ENCODE data around the gene SELPLG. TPM values are rescaled to one million over a fixed set of nuclear protein-coding genes. Genes with fewer than 3 reads are reported as not detected.
A peak's percentile ranks its signal among the peaks of the same experiment; 100 is the strongest.

SELPLG gene
- total RNA-seq, 1 donor from 2014 or later = 0.51 TPM

- no peak for DNase-seq (ENCODE audit: low read depth, low spot score)
- H3K36me3 Mint-ChIP-seq (ENCODE audit: low read depth) = peaks cover 12% of the 10 kb centered on the region
- H3K27ac Mint-ChIP-seq (ENCODE audit: unreplicated experiment) = peak overlapping the region; percentile 10
- H3K9me3 Mint-ChIP-seq = no peaks in the 10 kb centered on the region
- H3K4me1 Mint-ChIP-seq = peaks cover 3% of the 10 kb centered on the region
- no peaks in the 10 kb centered on the region for H3K27me3 Mint-ChIP-seq (ENCODE audit: low read depth)
- TF ChIP-seq CTCF (conservative IDR thresholded peaks at IDR 0.05) = no peak
- no peak overlapping the region for H3K4me3 Mint-ChIP-seq
These were observed 14.0 kb upstream of the SELPLG start for GRCh38 chr12:108647585-108648287.

GRCh38 chr12:108646600-108647579, 13.2 kb upstream of the SELPLG start:
- TF ChIP-seq CTCF (conservative IDR thresholded peaks at IDR 0.05) = no peak
- Mint-ChIP-seq H3K36me3 (ENCODE audit: low read depth) (peaks cover 12% of the 10 kb centered on the region), H3K27me3 (ENCODE audit: low read depth) (no peaks in the 10 kb centered on the region), H3K4me1 (peaks cover 8% of the 10 kb centered on the region), H3K4me3 (no peak overlapping the region), H3K27ac (ENCODE audit: unreplicated experiment) (peak overlapping the region; percentile 10), H3K9me3 (no peaks in the 10 kb centered on the region)
- no peak for DNase-seq (ENCODE audit: low read depth, low spot score)

DNA sequence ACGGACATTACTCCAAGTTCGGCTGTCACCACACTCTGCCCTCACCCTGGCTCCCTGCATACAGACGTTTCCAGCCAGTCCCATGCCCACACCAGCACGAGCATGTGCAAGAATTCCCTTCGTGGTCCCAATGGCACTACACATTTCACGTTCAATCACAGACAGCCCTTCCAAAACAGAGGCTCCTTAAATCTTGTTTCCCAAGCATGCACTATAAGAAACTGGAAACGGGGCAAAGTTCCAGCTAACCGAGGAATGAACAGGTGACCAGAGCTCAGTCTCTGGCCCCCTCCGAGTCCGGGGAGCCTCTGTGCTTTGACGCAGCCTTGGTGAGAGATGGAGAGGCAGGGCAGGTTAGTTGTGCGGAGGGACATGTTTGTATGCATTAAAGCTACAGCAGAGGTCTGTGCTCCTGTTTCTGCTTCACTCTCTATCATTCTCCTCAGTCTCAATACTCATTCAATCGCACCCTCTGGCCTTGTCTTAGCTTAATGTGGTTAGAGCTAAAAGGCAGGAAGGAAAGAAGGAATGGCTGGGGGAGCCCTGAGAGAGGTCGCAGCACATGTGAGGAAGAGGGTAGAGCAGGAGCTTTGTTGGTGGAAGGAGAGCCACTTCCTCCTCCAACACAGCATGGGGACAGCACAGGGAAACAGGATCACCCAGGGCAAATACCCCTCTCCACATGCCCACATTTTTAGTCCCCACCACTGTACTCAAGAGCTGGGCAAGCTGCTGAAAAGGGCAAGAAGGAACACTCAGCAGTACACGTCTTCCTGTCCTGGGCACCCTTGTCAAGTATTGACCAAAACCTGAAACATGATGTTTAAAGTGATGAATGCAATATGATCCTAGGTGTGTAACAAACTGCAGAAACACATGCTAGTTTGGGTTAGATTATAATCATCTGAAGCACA, 12.2 kb upstream of the SELPLG start:
- no peaks in the 10 kb centered on the region for H3K27me3 Mint-ChIP-seq (ENCODE audit: low read depth)
- peaks cover 12% of the 10 kb centered on the region for H3K36me3 Mint-ChIP-seq (ENCODE audit: low read depth)
- DNase-seq (ENCODE audit: low read depth, low spot score) = no peak
- no peak overlapping the region for H3K4me3 Mint-ChIP-seq
- TF ChIP-seq CTCF (conservative IDR thresholded peaks at IDR 0.05) = no peak
- peak overlapping the region; percentile 82 for H3K27ac Mint-ChIP-seq (ENCODE audit: unreplicated experiment)
- H3K4me1 Mint-ChIP-seq = peaks cover 14% of the 10 kb centered on the region
- no peaks in the 10 kb centered on the region for H3K9me3 Mint-ChIP-seq

- no peak for TF ChIP-seq CTCF (conservative IDR thresholded peaks at IDR 0.05)
- Mint-ChIP-seq H3K36me3 (ENCODE audit: low read depth) (peaks cover 12% of the 10 kb centered on the region), H3K4me3 (no peak overlapping the region), H3K9me3 (no peaks in the 10 kb centered on the region), H3K27me3 (ENCODE audit: low read depth) (no peaks in the 10 kb centered on the region), H3K4me1 (peaks cover 23% of the 10 kb centered on the region), H3K27ac (ENCODE audit: unreplicated experiment) (no peak overlapping the region)
- DNase-seq (ENCODE audit: low read depth, low spot score) = no peak
These were observed 11.1 kb upstream of the SELPLG start for GRCh38 chr12:108644811-108645120.
